IPS DF 6.9 (cell line): ENCODE results near the gene ZC3H18.
A peak's percentile ranks its signal among the peaks of the same experiment; 100 is the strongest.

Experiments used
- DNase-seq: peaks from one replicate; pipeline ENCODE4 v3.0.0-alpha.2; 2013; ENCODE audit warnings: low read depth, low spot score
- H3K27ac ChIP-seq: one replicate; pipeline ENCODE4 v1.5.1; 2013; ENCODE audit warnings: low read length, control low read depth
- H3K27me3 ChIP-seq: 2 replicates; pipeline ENCODE4 v1.6.1; 2013; ENCODE audit warnings: mild to moderate bottlenecking, low read length; ENCODE audit not compliant: control insufficient read depth, insufficient read depth
- H3K36me3 ChIP-seq: 2 replicates; pipeline ENCODE4 v1.6.1; 2013; ENCODE audit warnings: low read length; ENCODE audit not compliant: control insufficient read depth, insufficient read depth
- H3K4me1 ChIP-seq: 2 replicates; pipeline ENCODE4 v1.6.1; 2013; ENCODE audit warnings: low read length; ENCODE audit not compliant: control insufficient read depth, insufficient read depth
- H3K4me3 ChIP-seq: 2 replicates; pipeline ENCODE4 v1.5.1; 2013; ENCODE audit warnings: mild to moderate bottlenecking, low read length
- H3K9me3 ChIP-seq: 2 replicates; pipeline ENCODE4 v1.6.1; 2013; ENCODE audit warnings: low read length, inconsistent platforms; ENCODE audit not compliant: control insufficient read depth, insufficient read depth
- WGBS: extraction: QIAGEN DNeasy Blood & Tissue Kit; methylation state at CpG from one replicate; pipeline ENCODE4 v1.1.7; 2013; ENCODE audit warnings: mixed read lengths, missing lambda C conversion rate; ENCODE audit not compliant: insufficient read length, insufficient coverage; 5-methylcytosine and 5-hydroxymethylcytosine counted together

Gene ZC3H18

GRCh38 chr16:88533381-88533917 is 36.8 kb upstream of the ZC3H18 start:
- Histone ChIP-seq H3K36me3 (no peaks in the 10 kb centered on the region; the same call in 1 of the 2 replicates), H3K9me3 (no peaks in the 10 kb centered on the region), H3K27ac (no peak overlapping the region), H3K4me3 (peak overlapping the region; percentile 62), H3K27me3 (no peaks in the 10 kb centered on the region), H3K4me1 (peaks cover 5% of the 10 kb centered on the region)
- WGBS, result no CpG with 5 or more reads among the region's 79 CpGs
- no peak for DNase-seq

GRCh38 chr16:88533932-88534637 is 36.1 kb upstream of the ZC3H18 start:
- Histone ChIP-seq H3K4me1 (peaks cover 5% of the 10 kb centered on the region), H3K9me3 (no peaks in the 10 kb centered on the region), H3K4me3 (peak overlapping the region; percentile 96), H3K36me3 (no peaks in the 10 kb centered on the region; the same call in 1 of the 2 replicates), H3K27me3 (no peaks in the 10 kb centered on the region), H3K27ac (no peak overlapping the region)
- no CpG with 5 or more reads among the region's 114 CpGs for WGBS
- no peak for DNase-seq

GRCh38 chr16:88534638-88535190 is 35.5 kb upstream of the ZC3H18 start:
- DNase-seq, result no peak
- no CpG with 5 or more reads among the region's 65 CpGs for WGBS
- no peak overlapping the region for H3K27ac ChIP-seq
- H3K36me3 ChIP-seq, result no peaks in the 10 kb centered on the region; the same call in 1 of the 2 replicates
- H3K27me3 ChIP-seq, result no peaks in the 10 kb centered on the region
- no peaks in the 10 kb centered on the region for H3K9me3 ChIP-seq
- H3K4me3 ChIP-seq, result peak overlapping the region; percentile 96; the same call in 1 of the 2 replicates
- H3K4me1 ChIP-seq, result peaks cover 5% of the 10 kb centered on the region

- no peak overlapping the region for H3K27ac ChIP-seq
- H3K4me3 ChIP-seq, result peak overlapping the region; percentile 33; the same call in 1 of the 2 replicates
- no peaks in the 10 kb centered on the region for H3K27me3 ChIP-seq
- WGBS, result no CpG with 5 or more reads among the region's 22 CpGs
- H3K36me3 ChIP-seq, result no peaks in the 10 kb centered on the region
- DNase-seq, result no peak
- H3K9me3 ChIP-seq, result no peaks in the 10 kb centered on the region
- H3K4me1 ChIP-seq, result peaks cover 5% of the 10 kb centered on the region
Measured at GRCh38 chr16:88535191-88535856, 34.9 kb upstream of the ZC3H18 start.

GRCh38 chr16:88535857-88536222 is 34.4 kb upstream of the ZC3H18 start:
- H3K36me3 ChIP-seq, result no peaks in the 10 kb centered on the region
- peaks cover 5% of the 10 kb centered on the region for H3K4me1 ChIP-seq
- no CpG with 5 or more reads among the region's 9 CpGs for WGBS
- DNase-seq, result no peak
- no peaks in the 10 kb centered on the region for H3K27me3 ChIP-seq
- H3K27ac ChIP-seq, result no peak overlapping the region
- H3K9me3 ChIP-seq, result no peaks in the 10 kb centered on the region
- H3K4me3 ChIP-seq, result no peak overlapping the region

GRCh38 chr16:88536510-88536909 is 33.7 kb upstream of the ZC3H18 start:
- no peak for DNase-seq
- H3K36me3 ChIP-seq, result no peaks in the 10 kb centered on the region
- no CpG with 5 or more reads among the region's 11 CpGs for WGBS
- H3K4me1 ChIP-seq, result peaks cover 5% of the 10 kb centered on the region
- H3K9me3 ChIP-seq, result no peaks in the 10 kb centered on the region
- H3K4me3 ChIP-seq, result no peak overlapping the region
- H3K27ac ChIP-seq, result no peak overlapping the region
- H3K27me3 ChIP-seq, result no peaks in the 10 kb centered on the region

- Histone ChIP-seq H3K4me1 (peaks cover 5% of the 10 kb centered on the region), H3K9me3 (no peaks in the 10 kb centered on the region), H3K27me3 (no peaks in the 10 kb centered on the region), H3K27ac (no peak overlapping the region), H3K4me3 (no peak overlapping the region), H3K36me3 (no peaks in the 10 kb centered on the region)
- no CpG with 5 or more reads among the region's 31 CpGs for WGBS
- no peak for DNase-seq
Measured at GRCh38 chr16:88536971-88537751, 33.0 kb upstream of the ZC3H18 start.

- no peak for DNase-seq
- Histone ChIP-seq H3K9me3 (no peaks in the 10 kb centered on the region), H3K4me3 (no peak overlapping the region), H3K4me1 (peaks cover 2% of the 10 kb centered on the region; the same call in 1 of the 2 replicates), H3K27ac (no peak overlapping the region), H3K36me3 (no peaks in the 10 kb centered on the region), H3K27me3 (no peaks in the 10 kb centered on the region)
- WGBS, result no CpG with 5 or more reads among the region's 4 CpGs
Measured at GRCh38 chr16:88537859-88538258, 32.3 kb upstream of the ZC3H18 start.

- Histone ChIP-seq H3K4me1 (no peaks in the 10 kb centered on the region), H3K9me3 (no peaks in the 10 kb centered on the region), H3K27ac (no peak overlapping the region), H3K4me3 (no peak overlapping the region), H3K36me3 (no peaks in the 10 kb centered on the region), H3K27me3 (no peaks in the 10 kb centered on the region)
- DNase-seq, result no peak
- WGBS, result no CpG with 5 or more reads among the region's 23 CpGs
Measured at GRCh38 chr16:88538366-88539060, 31.7 kb upstream of the ZC3H18 start.
